GM23248 (cell line): ENCODE measurements around the gene ASPM. TPM values are rescaled to one million over a fixed set of nuclear protein-coding genes. Genes with fewer than 3 reads are reported as not detected.
"Not testable (repeated sequence)": the region's sequence is repeated elsewhere in the genome, so short reads cannot be mapped to it uniquely, and the experiment has no call there.

Experiments
- DNase-seq: peaks from one replicate; pipeline ENCODE4 v3.0.0-alpha.2; 2015
- H2AFZ ChIP-seq: fragments of 200-600 bp; sonication (generic); 2 replicates; pipeline ENCODE4 v1.6.1; 2016; ENCODE audit warnings: antibody characterized with exemption
- H3F3A ChIP-seq: fragments of 200-600 bp; sonication (generic); 2 replicates; pipeline ENCODE4 v1.6.1; 2016; ENCODE audit warnings: mild to moderate bottlenecking, antibody characterized with exemption, mixed run types; ENCODE audit not compliant: insufficient read depth
- H3K27ac ChIP-seq: fragments of 200-600 bp; sonication (generic); 2 replicates; pipeline ENCODE4 v1.5.1; 2016; ENCODE audit warnings: mild to moderate bottlenecking
- H3K27me3 ChIP-seq: fragments of 200-600 bp; sonication (generic); replicated peaks from 2 replicates; pipeline ENCODE4 v1.6.1; 2016; ENCODE audit warnings: mild to moderate bottlenecking; ENCODE audit not compliant: insufficient read depth
- H3K36me3 ChIP-seq: fragments of 200-600 bp; sonication (generic); 2 replicates; pipeline ENCODE4 v1.6.1; 2016; ENCODE audit warnings: low read depth, mild to moderate bottlenecking
- H3K4me1 ChIP-seq: fragments of 200-600 bp; sonication (generic); 2 replicates; pipeline ENCODE4 v1.6.1; 2016; ENCODE audit warnings: mild to moderate bottlenecking; ENCODE audit not compliant: insufficient read depth
- H3K4me2 ChIP-seq: fragments of 200-600 bp; sonication (generic); one replicate; pipeline ENCODE4 v1.6.1; 2016; ENCODE audit warnings: mild to moderate bottlenecking; ENCODE audit not compliant: unreplicated experiment
- H3K4me3 ChIP-seq: fragments of 200-600 bp; sonication (generic); 2 replicates; pipeline ENCODE4 v1.5.1; 2016; ENCODE audit warnings: mild to moderate bottlenecking
- H3K79me2 ChIP-seq: fragments of 200-600 bp; sonication (generic); 2 replicates; pipeline ENCODE4 v1.6.1; 2016; ENCODE audit warnings: mild to moderate bottlenecking; ENCODE audit not compliant: insufficient read depth
- H3K9ac ChIP-seq: fragments of 200-600 bp; sonication (generic); 2 replicates; pipeline ENCODE4 v1.6.1; 2016; ENCODE audit warnings: mild to moderate bottlenecking
- H3K9me2 ChIP-seq: fragments of 200-600 bp; sonication (generic); 2 replicates; pipeline ENCODE4 v1.6.1; 2016; ENCODE audit warnings: mixed run types, mild to moderate bottlenecking, moderate library complexity; ENCODE audit not compliant: insufficient read depth
- H3K9me3 ChIP-seq: fragments of 200-600 bp; sonication (generic); one replicate; pipeline ENCODE4 v1.6.1; 2017; ENCODE audit warnings: low read depth
- H4K20me1 ChIP-seq: fragments of 200-600 bp; sonication (generic); 2 replicates; pipeline ENCODE4 v1.6.0; 2016; ENCODE audit not compliant: insufficient read depth
- EZH2 ChIP-seq: fragments of 200-600 bp; sonication (generic); IDR thresholded peaks from 2 replicates; pipeline ENCODE4 v1.6.1; 2018; ENCODE audit warnings: antibody characterized with exemption, mild to moderate bottlenecking; ENCODE audit not compliant: insufficient read depth, poor library complexity, severe bottlenecking
- EZH2phosphoT487 ChIP-seq: fragments of 200-600 bp; sonication (generic); IDR thresholded peaks from 2 replicates; pipeline ENCODE4 v1.6.1; 2018; ENCODE audit warnings: antibody characterized with exemption, moderate library complexity, mild to moderate bottlenecking, low read depth; ENCODE audit not compliant: insufficient read depth
- WGBS, 2 experiments: methylation state at CpG; one replicate each; pipeline ENCODE4 v1.1.6; 2015 to 2017; ENCODE audit warnings: low lambda C conversion rate in 2 of 2, low coverage in 1 of 2; ENCODE audit errors: missing lambda C conversion rate in 2 of 2; 5-methylcytosine and 5-hydroxymethylcytosine counted together
- in situ Hi-C: fragments of 300-500 bp; cut with MboI; formaldehyde crosslinking; loops from 2 replicates; pipeline ENCODE4 v1.15.0; 2020
- polyA plus RNA-seq: library from polyadenylated mRNA; unstranded; fragments of >200 nt; fragmentation: Nextera tagmentation; extraction: Ambion mirVana; gene quantifications from 2 replicates; pipeline ENCODE4 v1.2.1, GENCODE V29; 2016
- total RNA-seq: library from RNA; depleted of rRNA; stranded (reverse); fragments of >200 nt; shearing (Covaris generic); gene quantifications from 2 replicates; pipeline ENCODE4 v1.2.3, GENCODE V29; 2014; rRNA removed

The ASPM gene
- total and polyA plus RNA-seq, 2 experiments from 2014 or later = 7.3 to 17.2 TPM

DNA sequence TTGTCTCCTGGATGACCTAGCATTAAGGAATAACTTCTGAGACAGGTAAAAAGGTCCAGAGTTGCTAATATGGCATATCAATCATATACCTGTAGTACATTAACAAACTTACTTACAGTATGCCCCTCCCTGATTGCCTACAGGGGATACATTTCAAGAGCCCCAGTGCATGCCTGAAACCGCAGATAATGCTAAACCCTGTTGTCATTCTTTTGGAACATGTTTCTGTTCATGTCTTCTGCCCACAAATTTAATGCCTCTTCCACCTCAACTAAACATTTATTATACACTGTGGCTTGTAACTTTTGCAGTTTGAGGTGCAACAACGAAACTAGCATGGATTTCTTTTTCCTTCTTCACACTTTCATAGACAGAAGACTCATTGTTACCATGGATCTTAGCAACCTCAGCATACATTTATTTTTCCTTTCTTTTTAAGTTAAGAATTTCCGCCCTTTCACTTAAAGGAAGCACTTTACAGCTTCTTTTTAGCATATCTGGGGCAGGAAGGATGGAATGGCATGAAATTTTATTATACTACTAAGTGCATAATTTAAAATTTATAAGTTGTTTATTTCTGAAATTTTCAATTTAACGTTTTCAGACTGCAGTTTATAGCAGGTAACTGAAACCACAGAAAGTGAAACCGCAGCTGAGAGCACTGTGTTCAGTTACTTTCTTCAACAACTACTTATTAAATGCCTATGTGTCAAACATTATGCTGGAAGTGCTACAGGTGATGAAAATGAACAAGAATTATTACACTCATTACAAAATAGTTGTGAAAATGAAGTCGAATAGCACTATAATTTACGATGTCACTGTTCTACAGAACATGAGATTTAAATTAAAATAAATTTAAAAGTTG, 104.7 kb downstream of the ASPM start:
- no peak for DNase-seq
- Histone ChIP-seq H3K4me1 (peaks cover 10% of the 10 kb centered on the region; the same call in 1 of the 2 replicates), H3K9me3 (no peaks in the 10 kb centered on the region), H3K9ac (no peak overlapping the region), H3K9me2 (no peaks in the 10 kb centered on the region; the same call in 1 of the 2 replicates), H3K36me3 (no peaks in the 10 kb centered on the region), H3K79me2 (no peaks in the 10 kb centered on the region), H3K27ac (no peak overlapping the region), H4K20me1 (no peaks in the 10 kb centered on the region), H3K4me2 (peak overlapping the region; percentile 43), H2AFZ (peak overlapping the region; percentile 49; the same call in 1 of the 2 replicates), H3F3A (no peaks in the 10 kb centered on the region), H3K27me3 (no peaks in the 10 kb centered on the region), H3K4me3 (no peak overlapping the region)
- no peak for TF ChIP-seq EZH2phosphoT487
- TF ChIP-seq EZH2 = no peak
- in situ Hi-C loops = no loop called here
- WGBS, 2 experiments = 58 to 61% methylated on average over 7 of the region's 7 CpGs

DNA sequence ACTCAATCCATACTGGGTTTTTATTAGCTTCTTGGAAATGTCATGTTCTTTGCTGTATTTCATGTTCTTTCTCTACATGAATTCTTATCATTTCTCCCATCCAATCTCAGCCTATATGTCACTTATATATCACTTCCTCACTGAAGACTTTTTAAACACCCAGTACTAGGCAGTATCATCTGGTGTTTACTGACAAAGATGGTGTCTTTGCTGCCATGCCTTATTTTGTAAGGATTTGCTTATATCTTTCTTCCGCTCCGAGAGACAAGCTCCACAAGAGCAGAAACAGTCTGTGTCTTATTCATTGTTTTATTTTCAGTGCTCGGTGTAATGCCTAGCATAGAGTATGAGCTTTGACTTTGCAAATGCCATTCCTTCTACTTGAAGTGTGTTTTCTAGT, 109.6 kb downstream of the ASPM start:
- TF ChIP-seq EZH2phosphoT487 (no peak), EZH2 (no peak)
- Histone ChIP-seq H2AFZ (0 out of 2 replicates have a peak overlapping the region, but pooled peaks have one; percentile 0), H3K9me3 (no peaks in the 10 kb centered on the region), H3K4me2 (no peak overlapping the region), H3K36me3 (no peaks in the 10 kb centered on the region), H3K27ac (no peak overlapping the region), H3K79me2 (no peaks in the 10 kb centered on the region), H3F3A (peaks cover 11% of the 10 kb centered on the region), H3K9ac (no peak overlapping the region), H4K20me1 (no peaks in the 10 kb centered on the region), H3K4me3 (no peak overlapping the region), H3K27me3 (no peaks in the 10 kb centered on the region), H3K4me1 (peaks cover 19% of the 10 kb centered on the region), H3K9me2 (no peaks in the 10 kb centered on the region; the same call in 1 of the 2 replicates)
- 94 to 95% methylated on average over 3 of the region's 3 CpGs for WGBS, 2 experiments
- in situ Hi-C loops = no loop called here
- no peak for DNase-seq

DNA sequence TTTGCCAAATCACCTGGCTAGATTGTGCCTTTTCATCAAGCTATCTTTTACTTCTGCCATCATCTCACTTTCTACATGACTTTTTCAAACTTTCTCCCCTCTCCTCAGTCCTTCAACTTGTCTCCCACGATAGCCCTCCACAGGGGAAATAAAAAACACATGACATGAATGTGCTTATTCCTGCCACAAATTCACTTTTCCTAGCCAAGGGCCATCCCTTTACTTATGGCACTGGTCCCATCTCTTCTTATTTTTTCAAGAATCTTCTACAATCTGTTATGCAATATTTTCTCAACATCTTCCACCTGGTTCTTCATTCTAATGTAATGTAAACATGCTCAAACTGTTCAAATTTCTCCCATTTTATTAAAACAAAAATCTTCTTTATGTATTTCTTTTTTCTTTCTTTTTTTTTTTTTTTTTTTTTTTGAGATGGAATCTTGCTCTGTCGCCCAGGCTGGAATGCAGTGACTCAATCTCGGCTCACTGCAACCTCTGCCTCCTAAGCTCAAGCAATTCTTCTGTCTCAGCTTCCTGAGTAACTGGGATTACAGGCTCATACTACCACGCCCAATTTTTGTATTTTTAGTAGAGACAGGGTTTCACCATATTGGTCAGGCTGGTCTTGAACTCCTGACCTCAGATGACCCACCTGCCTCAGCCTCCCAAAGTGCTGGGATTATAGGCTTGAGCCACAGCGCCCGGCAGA, 111.7 kb downstream of the ASPM start:
- Histone ChIP-seq H3F3A (peaks cover 22% of the 10 kb centered on the region), H3K4me2 (peak overlapping the region; percentile 72), H2AFZ (peak overlapping the region; percentile 78), H3K4me1 (peaks cover 29% of the 10 kb centered on the region), H3K9ac (peak overlapping the region; percentile 11), H3K27ac (peak overlapping the region; percentile 67), H3K4me3 (peak overlapping the region; percentile 33; the same call in 1 of the 2 replicates)
- H3K27me3 ChIP-seq, H3K9me3 ChIP-seq, H3K36me3 ChIP-seq, H4K20me1 ChIP-seq, H3K9me2 ChIP-seq, H3K79me2 ChIP-seq, in situ Hi-C loops: not testable (repeated sequence)
- peak; percentile 87 for DNase-seq
- WGBS, 2 experiments = 31 to 32% methylated on average over 6 of the region's 6 CpGs

Other genes starting within 250 kb of the ASPM start
- gene CFHR2, start 202.9 kb downstream of the ASPM start, total RNA-seq = not detected in 2 replicates
- not detected in 2 replicates for gene CFHR2, start 202.9 kb downstream of the ASPM start, polyA plus RNA-seq
- gene CFHR5, start 169.1 kb downstream of the ASPM start, total RNA-seq = not detected in 2 replicates
- gene CFHR5, start 169.1 kb downstream of the ASPM start, polyA plus RNA-seq = not detected in 2 replicates
- gene F13B, start 79.4 kb downstream of the ASPM start, total RNA-seq = not detected in 2 replicates
- not detected in 2 replicates for gene F13B, start 79.4 kb downstream of the ASPM start, polyA plus RNA-seq
- 13.7 and 14.6 TPM in 2 replicates for gene ZBTB41, start 54.6 kb upstream of the ASPM start, total RNA-seq
- 4.8 and 4.9 TPM in 2 replicates for gene ZBTB41, start 54.6 kb upstream of the ASPM start, polyA plus RNA-seq
- gene CRB1, start 121.6 kb upstream of the ASPM start, total RNA-seq = 0.11 TPM in 1 of 2 replicates, not detected in the other
- not detected in 2 replicates for gene CRB1, start 121.6 kb upstream of the ASPM start, polyA plus RNA-seq